Measurements from ENCODE around the gene MEST.

GRCh38 chr7:130490888-130491804, 739 bp upstream of the MEST start:
- peak; percentile 35 to 78 (median 76) for TF ChIP-seq CTCF (IDR thresholded peaks at IDR 0.05)
- no peak for TF ChIP-seq EP300 (IDR thresholded peaks at IDR 0.05)
